Endothelial cell of umbilical vein (primary cell): ENCODE results near the gene TUBB4B.

Experiments
- EZH2 ChIP-seq: IDR thresholded peaks from 2 replicates; pipeline ENCODE4 v1.6.1; 2012; ENCODE audit warnings: borderline replicate concordance, low read depth, mild to moderate bottlenecking, moderate library complexity, low read length, inconsistent platforms; ENCODE audit not compliant: severe bottlenecking
- FOS ChIP-seq: IDR thresholded peaks from 2 replicates; pipeline ENCODE4 v1.6.1; 2011; ENCODE audit warnings: mild to moderate bottlenecking, low read length, moderate library complexity, borderline replicate concordance; ENCODE audit not compliant: insufficient read depth
- JUN ChIP-seq: IDR thresholded peaks from 2 replicates; pipeline ENCODE4 v1.6.1; 2011; ENCODE audit warnings: borderline replicate concordance, low read depth; ENCODE audit not compliant: insufficient read length, insufficient read depth
- MYC ChIP-seq: IDR thresholded peaks from one replicate; pipeline ENCODE4 v1.6.1; 2011; ENCODE audit warnings: mild to moderate bottlenecking, low read depth, low read length
- POLR2A ChIP-seq: IDR thresholded peaks from 2 replicates; pipeline ENCODE4 v1.6.1; 2012; ENCODE audit warnings: low read depth, mild to moderate bottlenecking, control low read depth, low read length
- POLR2AphosphoS5 ChIP-seq: IDR thresholded peaks from 2 replicates; pipeline ENCODE4 v1.6.1; 2012; ENCODE audit warnings: low read depth, mild to moderate bottlenecking, control low read depth, low read length, moderate library complexity; ENCODE audit not compliant: insufficient read depth
- TF ChIP-seq, protein P1 (sequence below), 2 donors: IDR thresholded peaks; 1 replicate in 1 of 2; 2 replicates in 1 of 2; pipeline ENCODE4 v1.5.1; 2011; ENCODE audit warnings: low read length in 2 of 2, mild to moderate bottlenecking in 2 of 2, moderate library complexity in 2 of 2, control low read depth in 1 of 2, inconsistent platforms in 1 of 2, low read depth in 1 of 2; ENCODE audit not compliant: insufficient read depth in 1 of 2; ENCODE audit errors: extremely low read depth in 1 of 2
- TF ChIP-seq, protein P2 (sequence below): IDR thresholded peaks from 2 replicates; pipeline ENCODE4 v1.6.1; 2011; ENCODE audit not compliant: insufficient read depth, insufficient read length

DNA sequence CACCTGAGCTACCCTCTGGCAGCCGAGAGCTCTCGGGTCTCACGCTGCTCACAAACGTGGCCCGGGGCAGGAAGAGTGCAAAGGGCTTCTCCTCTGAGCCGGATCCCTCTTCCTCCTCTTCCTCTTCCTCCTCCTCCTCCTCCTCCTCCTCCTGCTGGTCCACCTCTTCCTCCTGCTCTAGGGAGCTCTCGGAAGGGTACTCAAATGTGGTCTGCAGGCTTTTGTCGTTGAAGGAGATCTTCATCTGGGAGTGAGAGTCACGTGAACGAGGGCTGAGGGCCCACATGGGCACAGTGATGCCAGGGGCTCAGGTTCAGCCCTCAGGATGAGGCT lies 48.7 kb upstream of the TUBB4B start:
- TF ChIP-seq POLR2AphosphoS5 (no peak), POLR2A (no peak), EZH2 (no peak), MYC (no peak), JUN (no peak), FOS (no peak)
- TF ChIP-seq, protein P1, sequence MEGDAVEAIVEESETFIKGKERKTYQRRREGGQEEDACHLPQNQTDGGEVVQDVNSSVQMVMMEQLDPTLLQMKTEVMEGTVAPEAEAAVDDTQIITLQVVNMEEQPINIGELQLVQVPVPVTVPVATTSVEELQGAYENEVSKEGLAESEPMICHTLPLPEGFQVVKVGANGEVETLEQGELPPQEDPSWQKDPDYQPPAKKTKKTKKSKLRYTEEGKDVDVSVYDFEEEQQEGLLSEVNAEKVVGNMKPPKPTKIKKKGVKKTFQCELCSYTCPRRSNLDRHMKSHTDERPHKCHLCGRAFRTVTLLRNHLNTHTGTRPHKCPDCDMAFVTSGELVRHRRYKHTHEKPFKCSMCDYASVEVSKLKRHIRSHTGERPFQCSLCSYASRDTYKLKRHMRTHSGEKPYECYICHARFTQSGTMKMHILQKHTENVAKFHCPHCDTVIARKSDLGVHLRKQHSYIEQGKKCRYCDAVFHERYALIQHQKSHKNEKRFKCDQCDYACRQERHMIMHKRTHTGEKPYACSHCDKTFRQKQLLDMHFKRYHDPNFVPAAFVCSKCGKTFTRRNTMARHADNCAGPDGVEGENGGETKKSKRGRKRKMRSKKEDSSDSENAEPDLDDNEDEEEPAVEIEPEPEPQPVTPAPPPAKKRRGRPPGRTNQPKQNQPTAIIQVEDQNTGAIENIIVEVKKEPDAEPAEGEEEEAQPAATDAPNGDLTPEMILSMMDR (IDR thresholded peaks at IDR 0.05; ENCODE audit: extremely low read depth in 1 of 2, insufficient read depth in 1 of 2, low read depth in 1 of 2, low read length in 2 of 2), result no peak
- TF ChIP-seq, protein P2, sequence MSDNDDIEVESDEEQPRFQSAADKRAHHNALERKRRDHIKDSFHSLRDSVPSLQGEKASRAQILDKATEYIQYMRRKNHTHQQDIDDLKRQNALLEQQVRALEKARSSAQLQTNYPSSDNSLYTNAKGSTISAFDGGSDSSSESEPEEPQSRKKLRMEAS, result no peak
